Measurements from ENCODE around the gene C6orf47. TPM values are rescaled to one million over a fixed set of nuclear protein-coding genes. Genes with fewer than 3 reads are reported as not detected.

C6orf47 gene
- total RNA-seq, 1 donor from 2014 or later = 19.0 TPM

DNA sequence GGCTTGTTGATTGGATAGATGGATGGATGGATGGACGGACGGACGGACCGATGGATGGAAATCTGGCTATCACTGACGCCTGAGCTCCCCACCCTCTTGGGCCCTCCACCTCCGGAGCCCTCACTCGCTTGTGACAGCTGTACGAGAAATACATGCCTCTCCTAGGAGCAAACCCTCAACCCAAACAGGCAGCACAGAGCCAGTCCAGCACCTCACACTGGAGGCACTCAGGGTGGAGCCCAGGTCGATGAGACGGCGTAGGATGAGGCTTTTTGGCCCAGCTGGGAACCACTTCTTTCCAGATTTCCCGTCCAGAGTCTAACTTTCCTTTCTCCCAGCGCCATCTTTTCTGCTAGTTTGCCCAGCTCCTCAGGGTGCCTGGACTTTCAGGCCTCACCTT is 23.0 kb upstream of the C6orf47 start:
- H3K27ac Mint-ChIP-seq = peak overlapping the region; percentile 68
- H3K4me1 Mint-ChIP-seq = peaks cover 22% of the 10 kb centered on the region
- H3K36me3 Mint-ChIP-seq = peaks cover 19% of the 10 kb centered on the region
- H3K4me3 Mint-ChIP-seq = peak overlapping the region; percentile 80
- DNase-seq (ENCODE audit: low spot score in 2 of 2, unreplicated experiment in 2 of 2) = no peak
- TF ChIP-seq, protein P1, sequence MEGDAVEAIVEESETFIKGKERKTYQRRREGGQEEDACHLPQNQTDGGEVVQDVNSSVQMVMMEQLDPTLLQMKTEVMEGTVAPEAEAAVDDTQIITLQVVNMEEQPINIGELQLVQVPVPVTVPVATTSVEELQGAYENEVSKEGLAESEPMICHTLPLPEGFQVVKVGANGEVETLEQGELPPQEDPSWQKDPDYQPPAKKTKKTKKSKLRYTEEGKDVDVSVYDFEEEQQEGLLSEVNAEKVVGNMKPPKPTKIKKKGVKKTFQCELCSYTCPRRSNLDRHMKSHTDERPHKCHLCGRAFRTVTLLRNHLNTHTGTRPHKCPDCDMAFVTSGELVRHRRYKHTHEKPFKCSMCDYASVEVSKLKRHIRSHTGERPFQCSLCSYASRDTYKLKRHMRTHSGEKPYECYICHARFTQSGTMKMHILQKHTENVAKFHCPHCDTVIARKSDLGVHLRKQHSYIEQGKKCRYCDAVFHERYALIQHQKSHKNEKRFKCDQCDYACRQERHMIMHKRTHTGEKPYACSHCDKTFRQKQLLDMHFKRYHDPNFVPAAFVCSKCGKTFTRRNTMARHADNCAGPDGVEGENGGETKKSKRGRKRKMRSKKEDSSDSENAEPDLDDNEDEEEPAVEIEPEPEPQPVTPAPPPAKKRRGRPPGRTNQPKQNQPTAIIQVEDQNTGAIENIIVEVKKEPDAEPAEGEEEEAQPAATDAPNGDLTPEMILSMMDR (IDR thresholded peaks at IDR 0.05; ENCODE audit: unreplicated experiment) = no peak
- H3K9me3 Mint-ChIP-seq = no peaks in the 10 kb centered on the region
- no peaks in the 10 kb centered on the region for H3K27me3 Mint-ChIP-seq (ENCODE audit: low read depth)

DNA sequence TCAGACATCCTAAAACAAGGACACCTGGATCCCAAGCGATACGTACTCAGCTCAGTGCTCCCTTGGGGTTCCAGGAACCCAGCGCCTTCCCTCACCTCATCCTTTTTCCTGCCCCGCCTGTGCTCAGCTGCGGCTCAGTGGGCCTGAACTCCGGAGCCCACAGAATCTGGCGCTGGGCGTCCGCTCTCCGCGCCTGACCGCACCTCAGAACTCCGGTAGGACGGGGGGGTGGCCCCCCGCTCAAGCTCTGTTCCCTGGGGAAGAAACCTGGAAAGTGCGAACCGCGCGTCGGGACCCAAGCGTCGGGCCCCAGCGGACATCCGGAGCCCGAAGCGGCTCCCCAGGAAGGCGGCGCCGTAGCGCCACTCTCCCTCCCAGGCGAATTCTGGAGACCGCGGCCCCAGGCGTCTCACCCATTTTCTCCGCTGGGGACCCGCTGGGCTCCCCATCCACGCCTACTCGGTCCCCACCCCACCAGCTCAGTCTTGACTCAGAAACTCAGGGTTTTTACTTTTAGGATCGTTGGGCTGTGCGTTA is 20.6 kb upstream of the C6orf47 start:
- Mint-ChIP-seq H3K9me3 (no peaks in the 10 kb centered on the region), H3K4me1 (peaks cover 22% of the 10 kb centered on the region), H3K4me3 (peak overlapping the region; percentile 80), H3K27ac (peak overlapping the region; percentile 75), H3K27me3 (ENCODE audit: low read depth) (no peaks in the 10 kb centered on the region), H3K36me3 (peaks cover 6% of the 10 kb centered on the region)
- TF ChIP-seq, protein P1 (IDR thresholded peaks at IDR 0.05; ENCODE audit: unreplicated experiment) = no peak
- peak in 1 of 2 experiments; percentile 54 for DNase-seq (ENCODE audit: low spot score in 2 of 2, unreplicated experiment in 2 of 2)

GRCh38 chr6:31680226-31681134 is 19.9 kb upstream of the C6orf47 start, which contains the start of gene LY6G5C:
Gene LY6G5C (minus strand): TSS chr6:31681067. CDS start chr6:31680373, 694 bp downstream.
- Mint-ChIP-seq H3K36me3 (peaks cover under 1% of the 10 kb centered on the region), H3K4me3 (peak within 1 kb of the TSS; percentile 80), H3K9me3 (no peaks in the 10 kb centered on the region), H3K27ac (peak within 1 kb of the TSS; percentile 75), H3K4me1 (peaks cover 22% of the 10 kb centered on the region), H3K27me3 (ENCODE audit: low read depth) (no peaks in the 10 kb centered on the region)
- peak; percentile 62 to 75 for DNase-seq (ENCODE audit: low spot score in 2 of 2, unreplicated experiment in 2 of 2)
- TF ChIP-seq, protein P1 (IDR thresholded peaks at IDR 0.05; ENCODE audit: unreplicated experiment) = no peak

- peaks cover 15% of the 10 kb centered on the region for H3K4me1 Mint-ChIP-seq
- H3K27ac Mint-ChIP-seq = no peak overlapping the region
- no peak overlapping the region for H3K4me3 Mint-ChIP-seq
- peaks cover 3% of the 10 kb centered on the region for H3K36me3 Mint-ChIP-seq
- H3K9me3 Mint-ChIP-seq = no peaks in the 10 kb centered on the region
- DNase-seq (ENCODE audit: low spot score in 2 of 2, unreplicated experiment in 2 of 2) = no peak
- TF ChIP-seq, protein P1 (IDR thresholded peaks at IDR 0.05; ENCODE audit: unreplicated experiment) = no peak
- no peaks in the 10 kb centered on the region for H3K27me3 Mint-ChIP-seq (ENCODE audit: low read depth)
These were observed 17.4 kb upstream of the C6orf47 start for GRCh38 chr6:31677955-31678354.

DNA sequence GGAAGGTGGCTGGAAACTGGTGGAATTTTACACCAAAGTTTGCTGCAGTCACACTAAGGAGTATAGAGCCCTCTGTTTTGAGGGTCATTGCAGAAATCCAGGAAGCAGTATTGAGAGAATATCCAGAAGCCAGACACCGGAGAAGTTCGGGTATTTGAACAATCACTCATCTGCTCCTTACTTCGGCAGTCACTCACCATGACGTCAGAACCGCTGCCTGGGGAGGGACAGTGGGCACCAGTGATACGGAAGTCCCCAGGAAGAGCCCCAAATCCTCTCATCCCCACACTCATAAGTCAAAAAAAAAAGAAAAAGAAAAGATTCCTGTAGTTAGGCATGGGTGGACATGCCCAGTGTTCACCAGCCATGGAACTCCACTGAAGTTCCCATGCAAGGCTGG is 16.3 kb upstream of the C6orf47 start:
- Mint-ChIP-seq H3K4me1 (peaks cover 14% of the 10 kb centered on the region), H3K4me3 (no peak overlapping the region), H3K27me3 (ENCODE audit: low read depth) (no peaks in the 10 kb centered on the region), H3K36me3 (peaks cover 8% of the 10 kb centered on the region), H3K9me3 (no peaks in the 10 kb centered on the region), H3K27ac (no peak overlapping the region)
- TF ChIP-seq, protein P1 (IDR thresholded peaks at IDR 0.05; ENCODE audit: unreplicated experiment) = no peak
- no peak for DNase-seq (ENCODE audit: low spot score in 2 of 2, unreplicated experiment in 2 of 2)
